ENCODE data around the gene NSD2.

GRCh38 chr4:1996866-1997611 lies 125.8 kb downstream of the NSD2 start:
- TF ChIP-seq CTCF (conservative IDR thresholded peaks at IDR 0.05; ENCODE audit: low read depth, low read length) (no peak), EZH2phosphoT487 (IDR thresholded peaks at IDR 0.05; ENCODE audit: borderline replicate concordance, low read length) (no peak)
